Measurements from ENCODE around the gene MTMR6. TPM values are rescaled to one million over a fixed set of nuclear protein-coding genes. Genes with fewer than 3 reads are reported as not detected.

Gene MTMR6
- polyA plus RNA-seq, 1 donor (not counting 4 experiments of a cell fraction or from before 2014, with no cell fraction given), result 20.3 TPM

DNA sequence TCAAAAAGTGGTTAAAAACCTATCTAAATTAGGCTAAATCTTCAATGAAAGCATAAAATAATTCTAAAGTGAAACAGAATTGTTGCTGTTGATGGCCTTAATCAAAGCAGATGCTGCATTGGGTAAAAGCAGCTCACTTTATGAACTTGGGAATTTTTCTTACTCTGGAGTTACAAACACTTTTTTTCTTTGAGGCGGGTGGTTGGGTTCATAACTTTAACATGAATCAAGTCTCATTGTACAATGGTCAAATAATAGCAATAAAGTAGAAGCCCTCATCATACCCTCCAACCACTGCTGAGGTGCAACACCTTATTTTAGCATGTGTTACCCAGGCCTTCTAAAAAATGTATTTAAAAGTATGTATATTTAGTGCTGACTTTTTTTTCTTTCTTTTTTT is 43.3 kb upstream of the MTMR6 start:
- Histone ChIP-seq H3K4me3 (ENCODE audit: control insufficient read depth in 2 of 3, extremely low read depth in 1 of 3, insufficient read depth in 2 of 3, low read depth in 1 of 3, low read length in 3 of 3) (no peak overlapping the region), H3K4me2 (ENCODE audit: control insufficient read depth, extremely low read depth, insufficient read depth, low read depth, low read length) (no peak overlapping the region), H3K9ac (ENCODE audit: control insufficient read depth, extremely low read depth, insufficient read depth, low read length) (no peak overlapping the region), H3K79me2 (ENCODE audit: control insufficient read depth, insufficient read depth, low read length) (peaks cover 6% of the 10 kb centered on the region), H3K9me1 (ENCODE audit: control insufficient read depth, extremely low read depth, insufficient read depth, low read length) (no peaks in the 10 kb centered on the region), H3K27ac (ENCODE audit: control insufficient read depth, insufficient read depth, low read length) (peak overlapping the region; percentile 39), H4K20me1 (ENCODE audit: control insufficient read depth, extremely low read depth, insufficient read depth, low read length) (no peaks in the 10 kb centered on the region), H3K36me3 (ENCODE audit: control insufficient read depth in 2 of 2, extremely low read depth in 1 of 2, insufficient read depth in 2 of 2, low read length in 2 of 2) (peaks cover 12 to 23% of the 10 kb centered on the region in 2 experiments), H3K4me1 (ENCODE audit: control insufficient read depth, extremely low read depth, insufficient read depth, low read length) (peaks cover 7% of the 10 kb centered on the region), H3K27me3 (ENCODE audit: control insufficient read depth, extremely low read depth, insufficient read depth, low read length) (no peaks in the 10 kb centered on the region), H2AFZ (ENCODE audit: control insufficient read depth, low read length) (no peak overlapping the region), H3K9me3 (ENCODE audit: control insufficient read depth, low read depth, low read length) (no peaks in the 10 kb centered on the region)
- FAIRE-seq, result no peak
- DNase-seq (ENCODE audit: low read depth, low spot score), result no peak
- no peak for TF ChIP-seq EZH2 (IDR thresholded peaks at IDR 0.05; ENCODE audit: low read length)
- TF ChIP-seq, protein P1, sequence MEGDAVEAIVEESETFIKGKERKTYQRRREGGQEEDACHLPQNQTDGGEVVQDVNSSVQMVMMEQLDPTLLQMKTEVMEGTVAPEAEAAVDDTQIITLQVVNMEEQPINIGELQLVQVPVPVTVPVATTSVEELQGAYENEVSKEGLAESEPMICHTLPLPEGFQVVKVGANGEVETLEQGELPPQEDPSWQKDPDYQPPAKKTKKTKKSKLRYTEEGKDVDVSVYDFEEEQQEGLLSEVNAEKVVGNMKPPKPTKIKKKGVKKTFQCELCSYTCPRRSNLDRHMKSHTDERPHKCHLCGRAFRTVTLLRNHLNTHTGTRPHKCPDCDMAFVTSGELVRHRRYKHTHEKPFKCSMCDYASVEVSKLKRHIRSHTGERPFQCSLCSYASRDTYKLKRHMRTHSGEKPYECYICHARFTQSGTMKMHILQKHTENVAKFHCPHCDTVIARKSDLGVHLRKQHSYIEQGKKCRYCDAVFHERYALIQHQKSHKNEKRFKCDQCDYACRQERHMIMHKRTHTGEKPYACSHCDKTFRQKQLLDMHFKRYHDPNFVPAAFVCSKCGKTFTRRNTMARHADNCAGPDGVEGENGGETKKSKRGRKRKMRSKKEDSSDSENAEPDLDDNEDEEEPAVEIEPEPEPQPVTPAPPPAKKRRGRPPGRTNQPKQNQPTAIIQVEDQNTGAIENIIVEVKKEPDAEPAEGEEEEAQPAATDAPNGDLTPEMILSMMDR (optimal IDR thresholded peaks at IDR 0.05 in 1 of 3, IDR thresholded peaks at IDR 0.05 in 1 of 3, conservative IDR thresholded peaks at IDR 0.05 in 1 of 3; ENCODE audit: extremely low read depth in 1 of 3, insufficient read depth in 2 of 3, low read length in 3 of 3), result no peak
- dilution Hi-C loops (cut with MboI; ENCODE audit: extremely low pct_ligation_motif_present, low sequenced_read_pairs), result no loop called here

DNA sequence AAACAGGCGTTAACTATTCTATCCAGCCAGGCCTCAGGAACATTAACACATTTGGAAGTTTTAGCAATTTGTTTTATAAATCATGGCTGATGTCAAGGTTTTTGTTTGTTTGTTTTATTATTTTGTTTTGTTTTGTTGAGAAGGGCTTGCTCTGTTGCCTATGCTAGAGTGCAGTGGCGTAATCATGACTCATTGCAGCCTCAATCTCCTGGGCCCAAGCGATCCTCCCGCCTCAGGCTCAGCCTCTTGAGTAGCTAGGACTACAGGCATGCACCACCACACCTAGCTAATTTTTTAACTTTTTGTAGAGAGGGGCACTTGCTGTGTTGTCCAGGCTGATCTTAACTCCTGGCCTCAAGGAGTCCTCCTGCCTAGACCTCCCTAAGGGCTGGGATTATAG is 42.4 kb upstream of the MTMR6 start:
- no peaks in the 10 kb centered on the region for H4K20me1 ChIP-seq (ENCODE audit: control insufficient read depth, extremely low read depth, insufficient read depth, low read length)
- peaks cover 10 to 23% of the 10 kb centered on the region in 2 experiments for H3K36me3 ChIP-seq (ENCODE audit: control insufficient read depth in 2 of 2, extremely low read depth in 1 of 2, insufficient read depth in 2 of 2, low read length in 2 of 2)
- no peak overlapping the region for H3K4me2 ChIP-seq (ENCODE audit: control insufficient read depth, extremely low read depth, insufficient read depth, low read depth, low read length)
- H3K4me1 ChIP-seq (ENCODE audit: control insufficient read depth, extremely low read depth, insufficient read depth, low read length), result peaks cover 7% of the 10 kb centered on the region
- peak overlapping the region; percentile 39 for H3K27ac ChIP-seq (ENCODE audit: control insufficient read depth, insufficient read depth, low read length)
- FAIRE-seq (no peak), DNase-seq (ENCODE audit: low read depth, low spot score) (no peak)
- dilution Hi-C loops (cut with MboI; ENCODE audit: extremely low pct_ligation_motif_present, low sequenced_read_pairs), result no loop called here
- no peaks in the 10 kb centered on the region for H3K9me3 ChIP-seq (ENCODE audit: control insufficient read depth, low read depth, low read length)
- no peak overlapping the region for H3K9ac ChIP-seq (ENCODE audit: control insufficient read depth, extremely low read depth, insufficient read depth, low read length)
- TF ChIP-seq, protein P1 (optimal IDR thresholded peaks at IDR 0.05 in 1 of 3, IDR thresholded peaks at IDR 0.05 in 1 of 3, conservative IDR thresholded peaks at IDR 0.05 in 1 of 3; ENCODE audit: extremely low read depth in 1 of 3, insufficient read depth in 2 of 3, low read length in 3 of 3), result no peak
- no peak for TF ChIP-seq EZH2 (IDR thresholded peaks at IDR 0.05; ENCODE audit: low read length)
- H3K9me1 ChIP-seq (ENCODE audit: control insufficient read depth, extremely low read depth, insufficient read depth, low read length), result no peaks in the 10 kb centered on the region
- H2AFZ ChIP-seq (ENCODE audit: control insufficient read depth, low read length), result no peak overlapping the region
- H3K27me3 ChIP-seq (ENCODE audit: control insufficient read depth, extremely low read depth, insufficient read depth, low read length), result no peaks in the 10 kb centered on the region
- peaks cover 6% of the 10 kb centered on the region for H3K79me2 ChIP-seq (ENCODE audit: control insufficient read depth, insufficient read depth, low read length)
- no peak overlapping the region for H3K4me3 ChIP-seq (ENCODE audit: control insufficient read depth in 2 of 3, extremely low read depth in 1 of 3, insufficient read depth in 2 of 3, low read depth in 1 of 3, low read length in 3 of 3)
